Measurements from ENCODE around the gene TXNDC2.
"Not testable (repeated sequence)": the region's sequence is repeated elsewhere in the genome, so short reads cannot be mapped to it uniquely, and the experiment has no call there.

TXNDC2 gene

DNA sequence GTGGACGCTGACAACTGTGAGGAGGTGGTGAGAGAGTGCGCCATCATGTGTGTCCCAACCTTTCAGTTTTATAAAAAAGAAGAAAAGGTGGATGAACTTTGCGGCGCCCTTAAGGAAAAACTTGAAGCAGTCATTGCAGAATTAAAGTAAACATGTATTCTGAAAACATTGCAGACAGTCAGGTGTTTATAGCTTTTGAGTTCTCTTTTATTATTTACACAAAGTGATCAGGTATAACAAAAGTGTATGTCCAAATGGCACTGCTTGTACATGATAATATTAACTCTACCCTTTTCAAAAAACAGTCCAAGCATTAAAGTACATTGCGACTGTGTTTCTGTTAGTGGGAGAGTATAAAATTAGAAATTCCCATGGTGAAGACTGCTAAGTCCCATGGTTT, 2.2 kb downstream of the TXNDC2 start:
- DNase-seq, result no peak

- DNase-seq, result no peak
Measured at GRCh38 chr18:9890196-9890595, 4.4 kb downstream of the TXNDC2 start.

- no peak for DNase-seq
Measured at GRCh38 chr18:9890957-9891356, 5.2 kb downstream of the TXNDC2 start.

GRCh38 chr18:9891515-9891914, 5.7 kb downstream of the TXNDC2 start:
- DNase-seq, result not testable (repeated sequence)

- no peak for DNase-seq
Measured at GRCh38 chr18:9894454-9895068, 8.8 kb downstream of the TXNDC2 start.

DNA sequence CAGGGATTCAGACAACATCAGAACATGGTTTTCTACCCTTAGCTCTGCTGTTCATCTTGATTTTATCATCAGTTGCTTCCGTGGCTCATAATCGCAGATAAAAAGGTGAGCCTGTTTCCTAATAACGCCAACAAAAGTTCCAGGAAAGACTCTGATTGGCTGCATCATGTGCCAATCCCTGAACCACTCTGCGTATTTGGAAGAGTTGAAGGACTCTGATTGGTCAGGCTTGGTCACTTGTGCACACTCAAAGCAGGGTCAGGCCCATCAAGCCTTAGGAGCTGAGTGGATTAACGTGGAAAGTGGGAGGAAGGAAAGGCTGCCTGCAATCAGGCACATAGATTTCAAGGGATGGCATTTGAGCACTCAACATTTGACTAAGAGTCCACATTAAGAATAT, 11.4 kb downstream of the TXNDC2 start:
- no peak for DNase-seq

DNA sequence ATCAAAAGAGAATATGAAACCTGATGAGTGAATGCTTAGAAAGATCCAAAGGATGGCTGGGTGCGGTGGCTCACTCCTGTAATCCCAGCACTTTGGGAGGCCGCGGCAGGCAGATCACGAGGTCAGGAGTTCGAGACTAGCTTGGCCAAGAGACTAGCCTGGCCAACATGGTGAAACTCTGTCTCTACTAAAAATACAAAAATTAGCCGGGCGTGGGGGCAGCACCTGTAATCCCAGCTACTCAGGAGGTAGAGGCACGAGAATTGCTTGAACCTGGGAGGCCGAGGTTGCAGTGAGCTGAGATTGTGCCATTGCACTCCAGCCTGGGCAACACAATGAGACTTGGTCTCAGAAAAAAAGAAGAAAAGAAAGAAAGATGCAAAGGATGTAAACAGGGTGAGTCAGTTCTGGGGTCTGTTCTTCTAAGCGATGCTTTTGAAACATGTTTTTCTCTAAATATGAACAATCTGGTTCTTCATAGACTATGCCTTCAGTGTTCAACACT, 12.1 kb downstream of the TXNDC2 start:
- DNase-seq, result not testable (repeated sequence)

DNA sequence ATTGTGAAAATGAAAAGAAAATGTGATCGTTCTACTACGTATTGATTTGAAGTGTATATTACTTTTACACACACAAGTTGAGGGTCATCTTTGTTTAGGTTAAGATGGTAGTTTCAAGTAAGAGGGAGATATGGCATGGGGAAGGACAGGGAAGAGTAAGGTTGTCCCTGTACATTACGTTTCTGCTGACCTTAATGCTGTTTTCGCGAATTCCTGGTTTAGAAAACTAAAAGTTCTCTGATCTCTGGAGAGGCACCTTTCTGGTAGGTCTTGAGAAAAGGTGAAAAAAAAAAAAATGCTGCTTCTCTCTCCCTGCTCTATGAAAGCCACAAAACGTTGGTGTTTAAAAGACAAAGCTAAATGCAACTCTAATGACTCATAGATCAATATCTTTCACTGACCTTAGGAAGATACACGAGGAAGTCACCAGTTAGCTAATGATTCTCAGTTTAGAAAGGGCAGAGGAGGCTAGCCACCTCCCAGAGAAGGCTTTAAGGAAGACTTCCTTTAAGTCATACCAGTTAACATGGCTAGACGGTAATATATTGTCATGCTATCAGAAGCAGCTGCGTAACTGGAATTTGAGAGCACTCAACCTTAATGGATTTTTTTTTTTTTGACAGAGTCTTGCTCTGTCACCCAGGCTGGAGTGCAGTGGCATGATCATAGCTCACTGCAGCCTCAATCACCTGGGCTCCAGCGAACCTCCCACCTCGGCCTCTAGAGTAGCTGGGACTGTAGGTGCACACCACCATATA, 13.2 kb downstream of the TXNDC2 start:
- no peak for DNase-seq

DNA sequence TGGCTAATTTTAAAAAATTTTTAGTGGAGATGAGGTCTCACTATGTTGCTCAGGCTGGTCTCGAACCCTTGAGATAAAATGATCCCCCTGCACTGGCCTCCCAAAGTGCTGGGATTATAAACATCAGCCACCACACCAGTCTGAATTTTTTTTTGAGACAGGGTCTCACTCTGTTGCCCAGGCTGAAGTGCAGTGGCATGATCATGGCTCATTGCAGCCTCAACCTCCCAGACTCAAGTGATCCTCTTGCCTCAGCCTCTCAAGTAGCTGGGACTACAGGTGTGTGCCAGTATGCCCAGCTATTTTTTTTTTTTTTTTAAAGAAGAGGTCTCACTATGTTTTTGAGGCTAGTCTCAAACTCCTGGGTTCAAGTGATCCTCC, 13.8 kb downstream of the TXNDC2 start:
- not testable (repeated sequence) for DNase-seq

DNA sequence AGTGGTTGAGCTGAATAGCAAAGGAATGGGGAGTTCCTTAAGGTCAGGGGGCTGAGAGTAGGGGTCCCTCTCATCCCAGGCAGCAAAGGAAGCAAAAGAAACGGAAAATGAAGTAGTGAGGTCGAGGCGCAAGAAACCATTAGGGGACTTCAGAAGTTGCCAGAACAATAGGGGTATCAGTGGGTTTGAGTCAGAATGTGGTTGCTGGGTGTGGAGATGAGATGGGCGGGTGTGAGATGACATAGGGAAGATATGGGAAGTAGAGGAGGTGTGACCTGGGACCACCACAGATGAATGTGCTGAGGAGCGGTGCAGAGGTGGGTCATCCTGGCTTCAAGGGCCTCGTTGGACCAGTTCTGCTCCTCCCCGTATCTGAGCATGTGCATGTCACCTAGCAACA, 14.9 kb downstream of the TXNDC2 start:
- DNase-seq, result no peak

DNA sequence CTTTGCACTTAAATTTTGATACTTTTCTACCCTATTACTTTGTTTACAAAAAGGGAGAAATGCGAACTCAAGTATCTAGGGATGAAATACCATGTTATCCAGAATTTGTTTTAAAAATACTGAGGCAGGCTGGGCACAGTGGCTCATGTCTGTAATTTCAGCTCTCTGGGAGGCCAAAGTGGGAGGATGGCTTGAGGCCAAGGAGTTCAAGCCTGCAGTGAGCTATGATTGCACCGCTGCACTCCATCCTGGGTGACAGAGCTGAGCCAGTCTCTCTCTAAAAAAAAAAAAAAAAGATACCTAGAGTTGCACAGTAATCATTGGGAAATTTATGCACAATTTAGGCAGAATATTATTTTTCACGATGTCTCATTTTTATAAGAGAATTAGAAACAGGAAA, 15.6 kb downstream of the TXNDC2 start:
- DNase-seq, result no peak

DNA sequence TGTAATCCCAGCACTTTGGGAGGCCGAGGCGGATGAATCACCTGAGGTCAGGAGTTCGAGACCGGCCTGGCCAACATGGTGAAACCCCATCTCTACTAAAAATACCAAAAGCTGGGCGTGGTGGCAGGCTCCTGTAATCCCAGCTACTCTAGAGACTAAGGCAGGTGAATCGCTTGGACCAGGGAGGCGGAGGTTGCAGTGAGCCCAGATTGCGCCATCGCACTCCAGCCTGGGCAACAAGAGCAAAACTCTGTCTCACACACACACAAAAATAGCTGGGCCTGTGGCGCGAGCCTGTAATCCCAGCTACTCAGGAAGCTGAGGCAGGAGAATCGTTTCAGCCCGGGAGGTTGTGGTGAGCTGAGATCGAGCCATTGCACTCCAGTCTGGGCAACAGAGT, 16.5 kb downstream of the TXNDC2 start:
- not testable (repeated sequence) for DNase-seq

DNA sequence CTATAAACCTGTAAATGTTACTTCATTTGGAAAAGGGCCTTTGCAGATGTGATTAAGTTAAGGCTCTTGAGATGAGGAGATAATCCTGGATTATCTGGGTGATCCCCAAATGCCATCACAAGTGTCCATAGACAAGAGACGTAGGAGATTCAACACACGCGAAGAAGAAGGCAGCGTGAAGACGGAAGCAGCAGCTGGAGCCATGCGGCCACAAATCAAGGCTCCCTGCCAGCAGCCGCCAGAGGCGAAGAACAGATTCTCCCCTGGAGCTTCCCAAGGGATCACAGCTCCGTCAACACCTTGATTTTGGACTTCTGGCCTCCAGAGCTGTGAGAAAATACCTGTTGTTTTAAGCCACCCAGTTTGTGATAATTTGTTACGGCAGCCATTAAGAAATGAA, 17.1 kb downstream of the TXNDC2 start:
- DNase-seq, result no peak

DNA sequence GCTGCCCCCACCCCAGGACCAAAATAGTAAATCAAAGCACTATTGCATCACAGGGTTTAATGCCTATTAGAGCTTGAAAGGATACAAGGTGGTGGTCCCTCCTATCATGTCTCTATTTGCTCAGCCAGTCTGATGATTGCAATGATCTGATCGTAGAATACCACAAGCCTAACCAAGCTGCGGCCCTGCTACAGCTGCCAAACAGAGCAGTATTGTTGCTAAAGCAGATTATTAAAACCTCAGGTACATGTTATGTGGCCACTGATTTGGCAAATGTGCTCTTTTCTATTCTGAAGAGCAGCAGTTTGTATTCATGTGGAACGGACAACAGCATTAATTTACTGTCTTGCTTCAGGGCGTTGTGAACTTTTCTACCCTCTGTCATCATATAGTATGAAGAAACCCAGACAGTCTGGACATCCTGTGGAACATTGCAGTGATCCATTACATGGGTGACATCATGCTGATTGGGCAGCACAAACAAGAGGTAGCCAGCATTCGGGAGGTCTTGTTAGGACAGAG, 19.7 kb downstream of the TXNDC2 start:
- DNase-seq, result no peak

- DNase-seq, result no peak
Measured at GRCh38 chr18:9906481-9906880, 20.7 kb downstream of the TXNDC2 start.

GRCh38 chr18:9907867-9908266, 22.1 kb downstream of the TXNDC2 start:
- DNase-seq, result no peak

DNA sequence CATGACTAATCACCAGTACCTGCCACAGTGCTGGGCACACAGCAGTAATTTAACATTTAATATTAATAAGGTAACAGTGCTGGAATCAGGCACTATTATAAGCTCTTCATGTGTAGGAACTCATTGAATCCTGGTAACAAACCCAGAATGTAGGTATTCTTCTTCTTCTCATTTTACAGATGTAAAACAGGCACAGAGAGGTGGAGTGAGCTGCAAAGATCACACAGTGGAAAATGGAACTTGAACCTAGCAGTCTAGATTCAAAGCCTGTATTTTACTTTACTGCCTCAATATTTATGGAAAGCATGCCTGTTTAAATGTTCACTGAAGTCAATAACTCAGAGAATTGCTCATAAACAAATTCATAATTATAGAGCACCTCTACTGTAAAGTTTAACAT, 24.3 kb downstream of the TXNDC2 start:
- no peak for DNase-seq

DNA sequence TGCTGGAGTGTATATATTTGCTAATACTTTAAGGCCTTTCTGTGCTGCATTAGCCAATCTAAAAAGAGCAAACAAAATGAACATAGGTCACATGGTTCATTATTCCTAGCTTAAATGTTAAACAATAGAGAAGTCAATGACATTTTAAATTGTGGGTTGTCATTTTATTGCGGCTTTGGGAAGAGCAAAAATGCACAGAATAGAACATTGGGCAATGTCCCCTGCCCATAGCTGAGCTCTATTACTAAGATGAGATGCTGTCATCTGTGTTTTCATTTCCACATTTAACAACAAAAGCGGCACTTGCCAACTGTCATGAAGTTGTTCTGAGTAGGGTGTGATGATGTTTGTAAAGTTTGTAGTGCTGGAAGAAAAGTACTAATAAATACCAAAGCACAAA, 24.9 kb downstream of the TXNDC2 start:
- DNase-seq, result no peak

- no peak for DNase-seq
Measured at GRCh38 chr18:9911226-9911625, 25.5 kb downstream of the TXNDC2 start.

GRCh38 chr18:9912285-9912684, 26.5 kb downstream of the TXNDC2 start:
- peak; percentile 36 for DNase-seq

GRCh38 chr18:9913151-9913525, 27.4 kb downstream of the TXNDC2 start:
- no peak for DNase-seq

- DNase-seq, result peak; percentile 93
Measured at GRCh38 chr18:9913526-9914333, 28.0 kb downstream of the TXNDC2 start, which contains the start of gene VAPA. Gene VAPA (plus strand): TSS chr18:9914016. CDS start chr18:9914257, 241 bp downstream.

- DNase-seq, result no peak
Measured at GRCh38 chr18:9914334-9914583, 28.5 kb downstream of the TXNDC2 start.

Data from CD4-positive, alpha-beta T cell treated with Interleukin-21 for 1 hour (primary cell).